Neuronal stem cell (in vitro differentiated cells): Measurements from ENCODE around the gene AUTS2.

ENCODE experiments used
- DNase-seq: peaks from one replicate; pipeline ENCODE4 v3.0.0-alpha.2; 2013; ENCODE audit warnings: low spot score
- H2AFZ ChIP-seq: one replicate; pipeline ENCODE4 v1.6.1; 2013; ENCODE audit warnings: mild to moderate bottlenecking, low read length, inconsistent platforms
- H2AK5ac ChIP-seq: 2 replicates; pipeline ENCODE4 v1.6.1; 2013; ENCODE audit warnings: low read depth, mild to moderate bottlenecking, inconsistent platforms, low read length, moderate library complexity, mixed read lengths
- H2BK120ac ChIP-seq: 2 replicates; pipeline ENCODE4 v1.6.1; 2013; ENCODE audit warnings: low read depth, mild to moderate bottlenecking, inconsistent platforms, low read length, moderate library complexity, mixed read lengths
- H2BK12ac ChIP-seq: one replicate; pipeline ENCODE4 v1.6.1; 2013; ENCODE audit warnings: low read length, inconsistent platforms
- H2BK15ac ChIP-seq: 2 replicates; pipeline ENCODE4 v1.6.1; 2013; ENCODE audit warnings: mild to moderate bottlenecking, low read length, inconsistent platforms, mixed read lengths
- H2BK5ac ChIP-seq: one replicate; pipeline ENCODE4 v1.6.1; 2013; ENCODE audit warnings: inconsistent platforms, mild to moderate bottlenecking, low read length, moderate library complexity
- H3K14ac ChIP-seq: one replicate; pipeline ENCODE4 v1.6.1; 2013; ENCODE audit warnings: low read length, inconsistent platforms
- H3K18ac ChIP-seq: 2 replicates; pipeline ENCODE4 v1.6.1; 2013; ENCODE audit warnings: low read length, inconsistent platforms
- H3K23ac ChIP-seq: 2 replicates; pipeline ENCODE4 v1.6.1; 2013; ENCODE audit warnings: low read depth, mild to moderate bottlenecking, mixed read lengths, low read length, inconsistent platforms; ENCODE audit not compliant: poor library complexity
- H3K27ac ChIP-seq: replicated peaks from 3 replicates; pipeline ENCODE4 v1.5.1; 2013; ENCODE audit warnings: low read length, inconsistent platforms
- H3K27me3 ChIP-seq, 3 experiments: 2 replicates each; pipeline ENCODE4 v1.6.1; 2013; ENCODE audit warnings: low read length in 3 of 3, mild to moderate bottlenecking in 2 of 3, inconsistent platforms in 1 of 3, low read depth in 1 of 3, mixed read lengths in 1 of 3, moderate library complexity in 1 of 3; ENCODE audit not compliant: control insufficient read depth in 3 of 3, insufficient read depth in 3 of 3
- H3K36me3 ChIP-seq, 2 donors: replicated peaks in 1 of 2; 2 replicates each; pipeline ENCODE4 v1.6.1; 2013; ENCODE audit warnings: low read length in 2 of 2; ENCODE audit not compliant: control insufficient read depth in 2 of 2, insufficient read depth in 2 of 2
- H3K4ac ChIP-seq: 2 replicates; pipeline ENCODE4 v1.6.1; 2013; ENCODE audit warnings: inconsistent platforms, mild to moderate bottlenecking, low read length, moderate library complexity
- H3K4me1 ChIP-seq, 2 donors: 1 replicate in 1 of 2; 2 replicates in 1 of 2; pipeline ENCODE4 v1.6.1; 2013; ENCODE audit warnings: low read length in 2 of 2, low read depth in 1 of 2; ENCODE audit not compliant: control insufficient read depth in 2 of 2, insufficient read depth in 1 of 2
- H3K4me2 ChIP-seq: one replicate; pipeline ENCODE4 v1.6.1; 2013; ENCODE audit warnings: mild to moderate bottlenecking, low read length, inconsistent platforms; ENCODE audit not compliant: insufficient read depth, poor library complexity, severe bottlenecking
- H3K4me3 ChIP-seq, 2 donors: 2 replicates each; pipeline ENCODE4 v1.5.1; 2013; ENCODE audit warnings: low read length in 2 of 2, mild to moderate bottlenecking in 2 of 2, inconsistent platforms in 1 of 2, moderate library complexity in 1 of 2
- H3K79me1 ChIP-seq: one replicate; pipeline ENCODE4 v1.6.1; 2013; ENCODE audit warnings: low read depth, mild to moderate bottlenecking, inconsistent platforms, low read length, moderate library complexity
- H3K9ac ChIP-seq: one replicate; pipeline ENCODE4 v1.6.1; 2013; ENCODE audit warnings: mild to moderate bottlenecking, low read depth, low read length, inconsistent platforms; ENCODE audit not compliant: poor library complexity
- H3K9me3 ChIP-seq, 2 donors: replicated peaks in 1 of 2; 2 replicates each; pipeline versions ENCODE3 to v1.6.1; 2013; ENCODE audit warnings: low read length in 2 of 2, mild to moderate bottlenecking in 2 of 2, inconsistent platforms in 1 of 2, low read depth in 1 of 2, mixed read lengths in 1 of 2, moderate library complexity in 1 of 2; ENCODE audit not compliant: control insufficient read depth in 2 of 2, insufficient read depth in 1 of 2
- H4K8ac ChIP-seq: one replicate; pipeline ENCODE4 v1.6.1; 2013; ENCODE audit warnings: low read depth, mild to moderate bottlenecking, inconsistent platforms, low read length, moderate library complexity
- H4K91ac ChIP-seq: one replicate; pipeline ENCODE4 v1.6.1; 2013; ENCODE audit warnings: low read length, low read depth, mild to moderate bottlenecking, inconsistent platforms; ENCODE audit not compliant: poor library complexity
- WGBS, 2 donors: extraction: QIAGEN DNeasy Blood & Tissue Kit; methylation state at CpG; one replicate each; pipeline ENCODE4 v1.1.7; 2013; ENCODE audit warnings: missing lambda C conversion rate in 2 of 2, mixed read lengths in 1 of 2; ENCODE audit not compliant: insufficient read length in 2 of 2, insufficient replicate concordance in 1 of 2; ENCODE audit errors: extremely low coverage in 2 of 2; 5-methylcytosine and 5-hydroxymethylcytosine counted together

AUTS2 gene

GRCh38 chr7:70787771-70788170 is 1189.5 kb downstream of the AUTS2 start:
- Histone ChIP-seq H3K4me2 (no peak overlapping the region), H3K4me3 (no peak overlapping the region), H2BK15ac (no peak overlapping the region), H2BK12ac (no peak overlapping the region), H3K4ac (no peak overlapping the region), H2BK5ac (no peak overlapping the region), H2AK5ac (no peak overlapping the region), H3K4me1 (peaks cover 0 to under 1% of the 10 kb centered on the region in 2 donors), H3K79me1 (no peaks in the 10 kb centered on the region), H3K18ac (no peak overlapping the region), H3K27me3 (no peaks in the 10 kb centered on the region), H3K36me3 (peaks cover 25 to 100% of the 10 kb centered on the region in 2 donors), H3K9me3 (no peaks in the 10 kb centered on the region), H3K14ac (no peak overlapping the region), H2AFZ (no peak overlapping the region), H4K91ac (no peak overlapping the region), H3K23ac (no peak overlapping the region), H2BK120ac (no peak overlapping the region), H3K27ac (no peak overlapping the region), H4K8ac (no peak overlapping the region), H3K9ac (no peak overlapping the region)
- no peak for DNase-seq
- WGBS, 2 donors, result no CpG with 5 or more reads among the region's 8 CpGs

GRCh38 chr7:70788276-70788675 is 1190.0 kb downstream of the AUTS2 start:
- DNase-seq, result no peak
- Histone ChIP-seq H3K4me2 (no peak overlapping the region), H2BK12ac (no peak overlapping the region), H2BK120ac (no peak overlapping the region), H2BK5ac (no peak overlapping the region), H2AFZ (no peak overlapping the region), H3K4ac (no peak overlapping the region), H3K9me3 (no peaks in the 10 kb centered on the region), H2BK15ac (no peak overlapping the region), H3K4me3 (no peak overlapping the region), H3K79me1 (no peaks in the 10 kb centered on the region), H3K23ac (no peak overlapping the region), H4K91ac (no peak overlapping the region), H3K36me3 (peaks cover 27 to 100% of the 10 kb centered on the region in 2 donors), H3K9ac (no peak overlapping the region), H3K14ac (no peak overlapping the region), H3K4me1 (no peaks in the 10 kb centered on the region), H2AK5ac (no peak overlapping the region), H3K27ac (no peak overlapping the region), H4K8ac (no peak overlapping the region), H3K18ac (no peak overlapping the region), H3K27me3 (no peaks in the 10 kb centered on the region)
- no CpG with 5 or more reads among the region's 7 CpGs for WGBS, 2 donors

- Histone ChIP-seq H2AK5ac (no peak overlapping the region), H3K79me1 (no peaks in the 10 kb centered on the region), H3K9me3 (no peaks in the 10 kb centered on the region), H2BK15ac (no peak overlapping the region), H3K4ac (no peak overlapping the region), H3K9ac (no peak overlapping the region), H2AFZ (no peak overlapping the region), H3K23ac (no peak overlapping the region), H3K4me1 (no peaks in the 10 kb centered on the region), H4K91ac (no peak overlapping the region), H3K14ac (no peak overlapping the region), H2BK12ac (no peak overlapping the region), H3K36me3 (peaks cover 27 to 100% of the 10 kb centered on the region in 2 donors), H3K18ac (no peak overlapping the region), H2BK5ac (no peak overlapping the region), H3K27me3 (no peaks in the 10 kb centered on the region), H3K4me3 (no peak overlapping the region), H2BK120ac (no peak overlapping the region), H3K4me2 (no peak overlapping the region), H4K8ac (no peak overlapping the region), H3K27ac (no peak overlapping the region)
- no CpG with 5 or more reads among the region's 43 CpGs for WGBS, 2 donors
- DNase-seq, result no peak
These were observed 1191.4 kb downstream of the AUTS2 start for GRCh38 chr7:70789481-70790214.

- Histone ChIP-seq H3K4me2 (no peak overlapping the region), H3K27me3 (no peaks in the 10 kb centered on the region), H3K4me1 (no peaks in the 10 kb centered on the region), H4K8ac (no peak overlapping the region), H3K4me3 (no peak overlapping the region), H2BK5ac (no peak overlapping the region), H3K36me3 (peaks cover 20 to 97% of the 10 kb centered on the region in 2 donors), H3K4ac (no peak overlapping the region), H4K91ac (no peak overlapping the region), H3K27ac (no peak overlapping the region), H2AFZ (no peak overlapping the region), H2BK15ac (no peak overlapping the region), H2BK12ac (no peak overlapping the region), H3K79me1 (no peaks in the 10 kb centered on the region), H3K14ac (no peak overlapping the region), H3K9ac (no peak overlapping the region), H3K18ac (no peak overlapping the region), H2BK120ac (no peak overlapping the region), H2AK5ac (no peak overlapping the region), H3K9me3 (no peaks in the 10 kb centered on the region), H3K23ac (peak overlapping the region; percentile 57)
- DNase-seq, result no peak
- WGBS, 2 donors, result no CpG with 5 or more reads among the region's 63 CpGs
These were observed 1192.2 kb downstream of the AUTS2 start for GRCh38 chr7:70790215-70791073.
